ENCODE results near the gene RHOA.
"Not testable (repeated sequence)": the region's sequence is repeated elsewhere in the genome, so short reads cannot be mapped to it uniquely, and the experiment has no call there.

- TF ChIP-seq, protein P1, sequence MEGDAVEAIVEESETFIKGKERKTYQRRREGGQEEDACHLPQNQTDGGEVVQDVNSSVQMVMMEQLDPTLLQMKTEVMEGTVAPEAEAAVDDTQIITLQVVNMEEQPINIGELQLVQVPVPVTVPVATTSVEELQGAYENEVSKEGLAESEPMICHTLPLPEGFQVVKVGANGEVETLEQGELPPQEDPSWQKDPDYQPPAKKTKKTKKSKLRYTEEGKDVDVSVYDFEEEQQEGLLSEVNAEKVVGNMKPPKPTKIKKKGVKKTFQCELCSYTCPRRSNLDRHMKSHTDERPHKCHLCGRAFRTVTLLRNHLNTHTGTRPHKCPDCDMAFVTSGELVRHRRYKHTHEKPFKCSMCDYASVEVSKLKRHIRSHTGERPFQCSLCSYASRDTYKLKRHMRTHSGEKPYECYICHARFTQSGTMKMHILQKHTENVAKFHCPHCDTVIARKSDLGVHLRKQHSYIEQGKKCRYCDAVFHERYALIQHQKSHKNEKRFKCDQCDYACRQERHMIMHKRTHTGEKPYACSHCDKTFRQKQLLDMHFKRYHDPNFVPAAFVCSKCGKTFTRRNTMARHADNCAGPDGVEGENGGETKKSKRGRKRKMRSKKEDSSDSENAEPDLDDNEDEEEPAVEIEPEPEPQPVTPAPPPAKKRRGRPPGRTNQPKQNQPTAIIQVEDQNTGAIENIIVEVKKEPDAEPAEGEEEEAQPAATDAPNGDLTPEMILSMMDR (IDR thresholded peaks at IDR 0.05): not testable (repeated sequence)
- TF ChIP-seq POLR2AphosphoS5, POLR2A (IDR thresholded peaks at IDR 0.05): not testable (repeated sequence)
Measured at GRCh38 chr3:49328350-49328749, 83.4 kb downstream of the RHOA start.
